Psoas muscle (tissue), 8 donors: ENCODE measurements around the gene TMEM130. TPM values are rescaled to one million over a fixed set of nuclear protein-coding genes. Genes with fewer than 3 reads are reported as not detected.

ENCODE experiments used
- ATAC-seq, 4 donors: fragments of 200-7000 bp; cut with Tn5 transposase; one replicate each; pipeline ENCODE4 v1.9.1; 2020; ENCODE audit warnings: moderate library complexity in 3 of 4, mild to moderate bottlenecking in 2 of 4
- DNase-seq, 2 donors: peaks; one replicate each; pipeline ENCODE4 v3.0.0-alpha.2; 2020
- H3K27ac ChIP-seq: fragments of 200-600 bp; one replicate; pipeline ENCODE4 v1.8.0; 2022
- H3K27me3 ChIP-seq, 3 donors: fragments of 200-600 bp in 1 of 3; one replicate each; pipeline versions ENCODE4 v1.6.1 to v1.8.0; 2013 to 2022; ENCODE audit warnings: low read length in 2 of 3, mild to moderate bottlenecking in 2 of 3, moderate library complexity in 1 of 3; ENCODE audit not compliant: insufficient read depth in 3 of 3
- H3K36me3 ChIP-seq, 2 donors: fragments of 200-600 bp in 1 of 2; one replicate each; pipeline versions ENCODE4 v1.6.1 to v1.8.0; 2013 to 2022; ENCODE audit warnings: low read depth in 1 of 2, mild to moderate bottlenecking in 1 of 2, moderate library complexity in 1 of 2; ENCODE audit not compliant: insufficient read depth in 1 of 2
- H3K4me1 ChIP-seq: fragments of 200-600 bp; one replicate; pipeline ENCODE4 v1.8.0; 2022
- H3K4me3 ChIP-seq: fragments of 200-600 bp; one replicate; pipeline ENCODE4 v1.8.0; 2022; ENCODE audit warnings: mild to moderate bottlenecking
- H3K9me3 ChIP-seq: fragments of 200-600 bp; one replicate; pipeline ENCODE4 v1.8.0; 2022
- WGBS, 3 donors: extraction: QIAGEN DNeasy Blood & Tissue Kit; methylation state at CpG; one replicate each; pipeline versions ENCODE4 v1.1.6 to v1.1.7; 2013; 5-methylcytosine and 5-hydroxymethylcytosine counted together
- intact Hi-C, 2 donors: fragments of 100-400 bp; cut with DNase I; formaldehyde crosslinking; loops; one replicate each; pipeline versions ENCODE4 v1.11.0 to v1.14.2; 2022
- polyA plus RNA-seq, 3 donors: library from polyadenylated mRNA; stranded (reverse); fragments of 200-250 nt; gene quantifications; one replicate each; pipeline ENCODE4 v1.2.3, GENCODE V29; 2013
- total RNA-seq, 4 donors: library from RNA; stranded (reverse); fragmentation: NEBNext Ultra II Directional in 2 of 4; extraction: Animal tissue kit (Norgen Biotek cat#: 25700) in 2 of 4; gene quantifications; one replicate each; pipeline versions ENCODE4 v1.2.1 to v1.2.4, GENCODE V29; 2021 to 2023
- TF ChIP-seq, protein P1 (sequence below): fragments of 200-600 bp; IDR thresholded peaks from one replicate; pipeline ENCODE4 v1.8.0; 2022; ENCODE audit warnings: antibody characterized with exemption
- donor health status: healthy with polysubstance abuse.
- donor health status: DM: no; HTN: no; CAD: no; lungs with moderate emphysema.
- donor health status: Bipolar disorder and iron deficiency.
- donor health status: healthy.
- donor health status: DM: yes; HTN: yes; CAD: no.
- donor health status: DM: no; HTN: no; CAD: no.
- donor health status: DM: no; HTN: no; CAD: no.
- donor health status: DM: yes; HTN: yes; CAD: no.

TMEM130 gene
- total and polyA plus RNA-seq, 7 donors: 0.08 TPM; not detected in 6

GRCh38 chr7:98911916-98912315 lies 42.1 kb upstream of the TMEM130 start:
- Histone ChIP-seq H3K27ac (no peak overlapping the region), H3K4me1 (peaks cover 2% of the 10 kb centered on the region), H3K9me3 (no peaks in the 10 kb centered on the region), H3K36me3 (peaks cover 12 to 96% of the 10 kb centered on the region in 2 donors), H3K4me3 (no peak overlapping the region), H3K27me3 (no peaks in the 10 kb centered on the region)
- WGBS, 3 donors: 61 to 69% (median 65%) methylated on average over 5 of the region's 5 CpGs
- ATAC-seq: no peak
- TF ChIP-seq, protein P1, sequence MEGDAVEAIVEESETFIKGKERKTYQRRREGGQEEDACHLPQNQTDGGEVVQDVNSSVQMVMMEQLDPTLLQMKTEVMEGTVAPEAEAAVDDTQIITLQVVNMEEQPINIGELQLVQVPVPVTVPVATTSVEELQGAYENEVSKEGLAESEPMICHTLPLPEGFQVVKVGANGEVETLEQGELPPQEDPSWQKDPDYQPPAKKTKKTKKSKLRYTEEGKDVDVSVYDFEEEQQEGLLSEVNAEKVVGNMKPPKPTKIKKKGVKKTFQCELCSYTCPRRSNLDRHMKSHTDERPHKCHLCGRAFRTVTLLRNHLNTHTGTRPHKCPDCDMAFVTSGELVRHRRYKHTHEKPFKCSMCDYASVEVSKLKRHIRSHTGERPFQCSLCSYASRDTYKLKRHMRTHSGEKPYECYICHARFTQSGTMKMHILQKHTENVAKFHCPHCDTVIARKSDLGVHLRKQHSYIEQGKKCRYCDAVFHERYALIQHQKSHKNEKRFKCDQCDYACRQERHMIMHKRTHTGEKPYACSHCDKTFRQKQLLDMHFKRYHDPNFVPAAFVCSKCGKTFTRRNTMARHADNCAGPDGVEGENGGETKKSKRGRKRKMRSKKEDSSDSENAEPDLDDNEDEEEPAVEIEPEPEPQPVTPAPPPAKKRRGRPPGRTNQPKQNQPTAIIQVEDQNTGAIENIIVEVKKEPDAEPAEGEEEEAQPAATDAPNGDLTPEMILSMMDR: no peak
- intact Hi-C loops: no loop called here
- DNase-seq: no peak

DNA sequence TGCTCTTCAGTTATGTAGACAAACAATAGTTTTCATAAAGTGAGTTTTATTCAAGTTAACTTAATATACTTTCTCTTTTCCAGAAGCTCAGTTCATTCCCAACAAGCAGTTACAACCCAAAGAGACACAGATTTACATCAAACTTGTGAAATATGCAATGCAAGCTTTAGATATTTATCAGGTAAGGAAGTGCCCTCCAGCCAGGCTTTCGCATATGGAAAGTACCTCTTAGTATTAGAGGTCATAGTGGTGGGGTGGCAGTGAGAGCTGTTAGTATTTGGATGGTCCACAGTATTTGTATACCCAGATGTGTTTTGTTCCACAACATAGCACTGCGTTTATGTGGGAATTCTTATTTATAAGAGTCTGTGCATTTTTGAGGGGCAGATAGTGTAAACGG lies 40.6 kb upstream of the TMEM130 start:
- Histone ChIP-seq H3K4me1 (peaks cover 2% of the 10 kb centered on the region), H3K36me3 (peaks cover 17 to 96% of the 10 kb centered on the region in 2 donors), H3K4me3 (no peak overlapping the region), H3K27ac (no peak overlapping the region), H3K9me3 (no peaks in the 10 kb centered on the region), H3K27me3 (no peaks in the 10 kb centered on the region)
- no peak for DNase-seq
- no peak for ATAC-seq
- intact Hi-C loops: no loop called here
- WGBS, 3 donors: 91 to 95% (median 92%) methylated on average over 3 of the region's 3 CpGs
- TF ChIP-seq, protein P1: no peak

- Histone ChIP-seq H3K4me3 (no peak overlapping the region), H3K9me3 (no peaks in the 10 kb centered on the region), H3K27me3 (no peaks in the 10 kb centered on the region), H3K27ac (no peak overlapping the region), H3K4me1 (peaks cover 2% of the 10 kb centered on the region), H3K36me3 (peaks cover 17 to 99% of the 10 kb centered on the region in 2 donors)
- 80 to 87% (median 83%) methylated on average over 8 of the region's 8 CpGs for WGBS, 3 donors
- TF ChIP-seq, protein P1: no peak
- DNase-seq: no peak
- ATAC-seq: peak in 1 of 4 donors; percentile 28
- intact Hi-C loops: loop anchor here in 1 of 2 donors (5.0 kb wide), 1 partner anchor 73 kb away; no protein-coding TSS in a partner anchor
Observed at GRCh38 chr7:98909487-98909886, 39.7 kb upstream of the TMEM130 start.

DNA sequence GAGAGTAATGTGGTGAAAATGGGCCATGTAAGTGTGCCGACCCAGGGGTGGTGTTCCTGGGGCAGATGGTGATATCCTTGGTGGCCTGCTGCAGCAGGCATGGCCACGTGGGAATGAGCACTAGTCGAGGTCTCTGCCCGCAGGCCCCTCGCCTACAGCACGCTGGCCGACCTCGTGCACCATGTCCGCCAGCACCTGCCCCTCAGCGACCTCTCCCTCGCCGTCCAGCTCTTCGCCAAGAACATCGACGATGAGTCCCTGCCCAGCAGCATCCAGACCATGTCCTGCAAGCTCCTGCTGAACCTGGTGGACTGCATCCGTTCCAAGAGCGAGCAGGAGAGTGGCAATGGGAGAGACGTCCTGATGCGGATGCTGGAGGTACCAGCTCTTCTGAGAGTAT lies 38.8 kb upstream of the TMEM130 start:
- Histone ChIP-seq H3K4me3 (no peak overlapping the region), H3K9me3 (no peaks in the 10 kb centered on the region), H3K4me1 (peaks cover under 1% of the 10 kb centered on the region), H3K27ac (no peak overlapping the region), H3K27me3 (no peaks in the 10 kb centered on the region), H3K36me3 (peaks cover 17 to 99% of the 10 kb centered on the region in 2 donors)
- WGBS, 3 donors: 88 to 93% (median 93%) methylated on average over 19 of the region's 19 CpGs
- intact Hi-C loops: loop anchor here in 1 of 2 donors (5.0 kb wide), 1 partner anchor 74 kb away; no protein-coding TSS in a partner anchor
- no peak for ATAC-seq
- TF ChIP-seq, protein P1: no peak
- no peak for DNase-seq

DNA sequence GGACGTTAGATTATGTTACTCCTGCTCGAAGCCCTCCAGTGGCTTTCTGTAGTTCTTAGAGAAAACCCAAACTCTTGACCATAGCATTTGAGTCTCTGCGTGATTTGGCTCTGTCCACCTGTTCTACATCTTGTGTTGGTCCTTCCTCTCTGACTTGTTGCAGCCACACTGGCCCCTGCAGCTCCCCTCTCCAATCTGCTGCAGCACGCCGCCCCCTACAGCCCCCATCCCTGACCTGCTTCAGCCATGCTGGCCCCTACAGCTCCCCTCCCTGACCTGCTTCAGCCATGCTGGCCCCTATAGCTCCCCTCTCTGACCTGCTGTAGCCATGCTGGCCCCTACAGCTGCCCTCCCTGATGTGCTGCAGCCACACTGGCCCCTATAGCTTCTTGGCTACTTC lies 37.8 kb upstream of the TMEM130 start:
- H3K36me3 ChIP-seq: peaks cover 19 to 99% of the 10 kb centered on the region in 2 donors
- no peaks in the 10 kb centered on the region for H3K9me3 ChIP-seq
- WGBS, 3 donors: 85 to 93% (median 93%) methylated on average over 5 of the region's 5 CpGs
- no peaks in the 10 kb centered on the region for H3K27me3 ChIP-seq
- intact Hi-C loops: loop anchor here in 1 of 2 donors (5.0 kb wide), 1 partner anchor 75 kb away; no protein-coding TSS in a partner anchor
- no peaks in the 10 kb centered on the region for H3K4me1 ChIP-seq
- DNase-seq: no peak
- H3K27ac ChIP-seq: no peak overlapping the region
- ATAC-seq: no peak
- TF ChIP-seq, protein P1: no peak
- H3K4me3 ChIP-seq: no peak overlapping the region
